ENCODE results near the gene CRYBA2. TPM values are rescaled to one million over a fixed set of nuclear protein-coding genes. Genes with fewer than 3 reads are reported as not detected.

Gene CRYBA2
- total RNA-seq, 1 donor, result not detected

- Histone ChIP-seq H4K20me1 (ENCODE audit: insufficient read depth, low read length) (no peaks in the 10 kb centered on the region), H3K9me3 (ENCODE audit: low read depth, low read length) (no peaks in the 10 kb centered on the region), H3K27ac (ENCODE audit: low read depth, low read length) (no peak overlapping the region), H2AFZ (ENCODE audit: low read length) (no peak overlapping the region), H3K27me3 (ENCODE audit: insufficient read depth, low read length) (peaks cover 65% of the 10 kb centered on the region), H3K4me3 (ENCODE audit: insufficient read depth, low read length) (no peak overlapping the region), H3K4me2 (ENCODE audit: insufficient read depth, low read length) (no peak overlapping the region), H3K79me2 (ENCODE audit: insufficient read depth, low read length) (no peaks in the 10 kb centered on the region), H3K4me1 (ENCODE audit: insufficient read depth, low read length) (no peaks in the 10 kb centered on the region), H3K36me3 (ENCODE audit: insufficient read depth, low read length) (no peaks in the 10 kb centered on the region)
- no peak for TF ChIP-seq CTCF (IDR thresholded peaks at IDR 0.05; ENCODE audit: extremely low read depth, low read depth, low read length)
- DNase-seq (ENCODE audit: insufficient read length, low spot score, missing footprints), result peak; percentile 92
These were observed 10.0 kb upstream of the CRYBA2 start for GRCh38 chr2:219003267-219003634.

- no peaks in the 10 kb centered on the region for H4K20me1 ChIP-seq (ENCODE audit: insufficient read depth, low read length)
- peak; percentile 24 for TF ChIP-seq CTCF (IDR thresholded peaks at IDR 0.05; ENCODE audit: extremely low read depth, low read depth, low read length)
- H3K4me3 ChIP-seq (ENCODE audit: insufficient read depth, low read length), result no peak overlapping the region
- H3K27me3 ChIP-seq (ENCODE audit: insufficient read depth, low read length), result peaks cover 65% of the 10 kb centered on the region
- H3K4me1 ChIP-seq (ENCODE audit: insufficient read depth, low read length), result no peaks in the 10 kb centered on the region
- H3K4me2 ChIP-seq (ENCODE audit: insufficient read depth, low read length), result no peak overlapping the region
- H3K9me3 ChIP-seq (ENCODE audit: low read depth, low read length), result no peaks in the 10 kb centered on the region
- peak; percentile 91 for DNase-seq (ENCODE audit: insufficient read length, low spot score, missing footprints)
- no peaks in the 10 kb centered on the region for H3K79me2 ChIP-seq (ENCODE audit: insufficient read depth, low read length)
- no peaks in the 10 kb centered on the region for H3K36me3 ChIP-seq (ENCODE audit: insufficient read depth, low read length)
- H3K27ac ChIP-seq (ENCODE audit: low read depth, low read length), result no peak overlapping the region
- H2AFZ ChIP-seq (ENCODE audit: low read length), result no peak overlapping the region
These were observed 9.4 kb upstream of the CRYBA2 start for GRCh38 chr2:219002395-219003266.

- DNase-seq (ENCODE audit: insufficient read length, low spot score, missing footprints), result peak; percentile 89
- TF ChIP-seq CTCF (IDR thresholded peaks at IDR 0.05; ENCODE audit: extremely low read depth, low read depth, low read length), result no peak
These were observed 8.6 kb upstream of the CRYBA2 start for GRCh38 chr2:219001577-219002394.

GRCh38 chr2:219001100-219001576 is 7.9 kb upstream of the CRYBA2 start:
- Histone ChIP-seq H3K4me1 (ENCODE audit: insufficient read depth, low read length) (no peaks in the 10 kb centered on the region), H2AFZ (ENCODE audit: low read length) (no peak overlapping the region), H4K20me1 (ENCODE audit: insufficient read depth, low read length) (no peaks in the 10 kb centered on the region), H3K36me3 (ENCODE audit: insufficient read depth, low read length) (no peaks in the 10 kb centered on the region), H3K27me3 (ENCODE audit: insufficient read depth, low read length) (peaks cover 65% of the 10 kb centered on the region), H3K4me3 (ENCODE audit: insufficient read depth, low read length) (no peak overlapping the region), H3K27ac (ENCODE audit: low read depth, low read length) (no peak overlapping the region), H3K4me2 (ENCODE audit: insufficient read depth, low read length) (no peak overlapping the region), H3K79me2 (ENCODE audit: insufficient read depth, low read length) (no peaks in the 10 kb centered on the region), H3K9me3 (ENCODE audit: low read depth, low read length) (no peaks in the 10 kb centered on the region)
- peak; percentile 85 for DNase-seq (ENCODE audit: insufficient read length, low spot score, missing footprints)
- no peak for TF ChIP-seq CTCF (IDR thresholded peaks at IDR 0.05; ENCODE audit: extremely low read depth, low read depth, low read length)

More at GRCh38 chr2:219001577-219002394, 8.6 kb upstream of the CRYBA2 start:
- Histone ChIP-seq H3K4me2 (ENCODE audit: insufficient read depth, low read length) (no peak overlapping the region), H3K4me1 (ENCODE audit: insufficient read depth, low read length) (no peaks in the 10 kb centered on the region), H4K20me1 (ENCODE audit: insufficient read depth, low read length) (no peaks in the 10 kb centered on the region), H3K79me2 (ENCODE audit: insufficient read depth, low read length) (no peaks in the 10 kb centered on the region), H3K27ac (ENCODE audit: low read depth, low read length) (no peak overlapping the region), H3K9me3 (ENCODE audit: low read depth, low read length) (no peaks in the 10 kb centered on the region), H3K4me3 (ENCODE audit: insufficient read depth, low read length) (no peak overlapping the region), H2AFZ (ENCODE audit: low read length) (no peak overlapping the region), H3K27me3 (ENCODE audit: insufficient read depth, low read length) (peaks cover 65% of the 10 kb centered on the region), H3K36me3 (ENCODE audit: insufficient read depth, low read length) (no peaks in the 10 kb centered on the region)
